ENCODE data around the gene AMZ2. TPM values are rescaled to one million over a fixed set of nuclear protein-coding genes. Genes with fewer than 3 reads are reported as not detected.
A peak's percentile ranks its signal among the peaks of the same experiment; 100 is the strongest.
"Not testable (repeated sequence)": the region's sequence is repeated elsewhere in the genome, so short reads cannot be mapped to it uniquely, and the experiment has no call there.

AMZ2 gene
- total and polyA plus RNA-seq, 4 donors = 11.6 to 19.6 (median 17.3) TPM

DNA sequence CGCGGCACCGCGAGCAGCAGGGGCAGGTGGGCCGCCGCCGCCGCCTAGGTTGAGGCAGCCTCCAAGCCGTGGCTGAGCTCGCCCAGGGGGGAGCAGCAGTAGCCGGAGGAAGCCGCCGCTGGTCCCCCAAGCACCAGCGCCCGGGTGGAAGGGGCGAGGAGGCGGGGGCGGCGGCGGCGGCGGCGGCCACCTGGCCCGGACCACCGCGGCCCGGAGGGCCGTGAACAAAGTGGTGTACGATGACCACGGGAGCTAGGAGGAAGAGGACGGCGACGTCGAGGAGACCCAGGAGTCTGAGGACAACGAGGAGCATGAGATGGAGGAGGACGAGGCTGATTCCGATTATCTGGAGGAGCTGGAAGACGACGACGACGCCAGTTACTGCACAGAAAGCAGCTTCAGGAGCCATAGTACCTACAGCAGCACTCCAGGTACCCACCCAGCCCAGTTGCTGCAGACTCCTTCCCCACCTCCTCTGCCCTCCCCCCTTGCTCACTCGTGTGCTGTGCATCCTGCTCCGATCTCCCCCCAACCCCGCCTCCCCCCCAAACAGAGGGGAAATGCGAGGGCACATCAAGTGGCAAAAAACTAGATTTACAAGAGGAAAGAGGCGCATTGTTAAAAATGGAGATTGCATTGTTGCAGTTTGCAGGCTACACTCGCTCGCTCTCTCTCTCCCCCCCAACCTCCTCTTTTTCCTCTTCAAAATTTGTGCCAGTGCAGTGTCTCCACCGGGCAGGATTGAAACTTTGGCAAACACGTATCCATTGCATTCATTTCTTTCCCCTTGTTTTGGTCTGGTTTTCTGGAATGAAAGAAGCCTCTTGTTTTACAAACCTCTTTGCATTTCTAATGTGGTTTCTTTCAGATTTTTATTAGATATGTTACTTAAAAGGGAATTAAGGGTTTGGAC lies 41.8 kb upstream of the AMZ2 start:
- H3K9ac ChIP-seq (ENCODE audit: low read depth in 1 of 2, low read length in 2 of 2) = peak overlapping the region; percentile 17 to 45
- WGBS = 4% methylated on average over 50 of the region's 50 CpGs
- peak overlapping the region; percentile 65 to 83 (median 66) for H3K4me3 ChIP-seq (ENCODE audit: low read depth in 1 of 3, low read length in 3 of 3)
- H3K27me3 ChIP-seq (ENCODE audit: control insufficient read depth in 4 of 4, insufficient read depth in 4 of 4, low read length in 3 of 4) = no peaks in the 10 kb centered on the region
- H3K4me1 ChIP-seq (ENCODE audit: control insufficient read depth in 4 of 4, insufficient read depth in 4 of 4, low read length in 3 of 4) = peaks cover 3 to 10% (median 7%) of the 10 kb centered on the region in 4 donors
- TF ChIP-seq EGR1 (IDR thresholded peaks at IDR 0.05; ENCODE audit: low read depth in 2 of 2) = no peak
- TF ChIP-seq HNF4G (IDR thresholded peaks at IDR 0.05) = no peak
- TF ChIP-seq FOXA1 (IDR thresholded peaks at IDR 0.05) = no peak
- TF ChIP-seq GABPA (IDR thresholded peaks at IDR 0.05 in 1 of 2, conservative IDR thresholded peaks at IDR 0.05 in 1 of 2) = no peak
- TF ChIP-seq SP1 (IDR thresholded peaks at IDR 0.05) = no peak
- no peak for TF ChIP-seq NR2F2 (IDR thresholded peaks at IDR 0.05)
- no peak for TF ChIP-seq YY1 (IDR thresholded peaks at IDR 0.05)
- TF ChIP-seq, protein P1, sequence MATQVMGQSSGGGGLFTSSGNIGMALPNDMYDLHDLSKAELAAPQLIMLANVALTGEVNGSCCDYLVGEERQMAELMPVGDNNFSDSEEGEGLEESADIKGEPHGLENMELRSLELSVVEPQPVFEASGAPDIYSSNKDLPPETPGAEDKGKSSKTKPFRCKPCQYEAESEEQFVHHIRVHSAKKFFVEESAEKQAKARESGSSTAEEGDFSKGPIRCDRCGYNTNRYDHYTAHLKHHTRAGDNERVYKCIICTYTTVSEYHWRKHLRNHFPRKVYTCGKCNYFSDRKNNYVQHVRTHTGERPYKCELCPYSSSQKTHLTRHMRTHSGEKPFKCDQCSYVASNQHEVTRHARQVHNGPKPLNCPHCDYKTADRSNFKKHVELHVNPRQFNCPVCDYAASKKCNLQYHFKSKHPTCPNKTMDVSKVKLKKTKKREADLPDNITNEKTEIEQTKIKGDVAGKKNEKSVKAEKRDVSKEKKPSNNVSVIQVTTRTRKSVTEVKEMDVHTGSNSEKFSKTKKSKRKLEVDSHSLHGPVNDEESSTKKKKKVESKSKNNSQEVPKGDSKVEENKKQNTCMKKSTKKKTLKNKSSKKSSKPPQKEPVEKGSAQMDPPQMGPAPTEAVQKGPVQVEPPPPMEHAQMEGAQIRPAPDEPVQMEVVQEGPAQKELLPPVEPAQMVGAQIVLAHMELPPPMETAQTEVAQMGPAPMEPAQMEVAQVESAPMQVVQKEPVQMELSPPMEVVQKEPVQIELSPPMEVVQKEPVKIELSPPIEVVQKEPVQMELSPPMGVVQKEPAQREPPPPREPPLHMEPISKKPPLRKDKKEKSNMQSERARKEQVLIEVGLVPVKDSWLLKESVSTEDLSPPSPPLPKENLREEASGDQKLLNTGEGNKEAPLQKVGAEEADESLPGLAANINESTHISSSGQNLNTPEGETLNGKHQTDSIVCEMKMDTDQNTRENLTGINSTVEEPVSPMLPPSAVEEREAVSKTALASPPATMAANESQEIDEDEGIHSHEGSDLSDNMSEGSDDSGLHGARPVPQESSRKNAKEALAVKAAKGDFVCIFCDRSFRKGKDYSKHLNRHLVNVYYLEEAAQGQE (IDR thresholded peaks at IDR 0.05) = no peak
- H3K36me3 ChIP-seq (ENCODE audit: control insufficient read depth in 4 of 4, insufficient read depth in 3 of 4, low read depth in 1 of 4, low read length in 3 of 4) = peaks cover 0 to 2% (median 0%) of the 10 kb centered on the region in 4 donors
- no peak for DNase-seq (ENCODE audit: low spot score)
- no peaks in the 10 kb centered on the region for H3K9me3 ChIP-seq (ENCODE audit: control insufficient read depth in 4 of 4, low read length in 3 of 4)
- peak overlapping the region; percentile 77 to 78 for H3K27ac ChIP-seq (ENCODE audit: low read depth in 1 of 2, low read length in 2 of 2)

- Histone ChIP-seq H3K4me3 (ENCODE audit: low read depth in 1 of 3, low read length in 3 of 3) (no peak overlapping the region), H3K9ac (ENCODE audit: low read depth in 1 of 2, low read length in 2 of 2) (no peak overlapping the region), H3K36me3 (ENCODE audit: control insufficient read depth in 4 of 4, insufficient read depth in 3 of 4, low read depth in 1 of 4, low read length in 3 of 4) (peaks cover 0 to 2% (median 0%) of the 10 kb centered on the region in 4 donors), H3K4me1 (ENCODE audit: control insufficient read depth in 4 of 4, insufficient read depth in 4 of 4, low read length in 3 of 4) (peaks cover 3 to 10% (median 7%) of the 10 kb centered on the region in 4 donors), H3K27ac (ENCODE audit: low read depth in 1 of 2, low read length in 2 of 2) (no peak overlapping the region), H3K9me3 (ENCODE audit: control insufficient read depth in 4 of 4, low read length in 3 of 4) (no peaks in the 10 kb centered on the region), H3K27me3 (ENCODE audit: control insufficient read depth in 4 of 4, insufficient read depth in 4 of 4, low read length in 3 of 4) (no peaks in the 10 kb centered on the region)
- 97% methylated on average over 37 of the region's 37 CpGs for WGBS
- TF ChIP-seq YY1 (IDR thresholded peaks at IDR 0.05) = no peak
- no peak for TF ChIP-seq HNF4G (IDR thresholded peaks at IDR 0.05)
- TF ChIP-seq GABPA (IDR thresholded peaks at IDR 0.05 in 1 of 2, conservative IDR thresholded peaks at IDR 0.05 in 1 of 2) = no peak
- TF ChIP-seq, protein P2, sequence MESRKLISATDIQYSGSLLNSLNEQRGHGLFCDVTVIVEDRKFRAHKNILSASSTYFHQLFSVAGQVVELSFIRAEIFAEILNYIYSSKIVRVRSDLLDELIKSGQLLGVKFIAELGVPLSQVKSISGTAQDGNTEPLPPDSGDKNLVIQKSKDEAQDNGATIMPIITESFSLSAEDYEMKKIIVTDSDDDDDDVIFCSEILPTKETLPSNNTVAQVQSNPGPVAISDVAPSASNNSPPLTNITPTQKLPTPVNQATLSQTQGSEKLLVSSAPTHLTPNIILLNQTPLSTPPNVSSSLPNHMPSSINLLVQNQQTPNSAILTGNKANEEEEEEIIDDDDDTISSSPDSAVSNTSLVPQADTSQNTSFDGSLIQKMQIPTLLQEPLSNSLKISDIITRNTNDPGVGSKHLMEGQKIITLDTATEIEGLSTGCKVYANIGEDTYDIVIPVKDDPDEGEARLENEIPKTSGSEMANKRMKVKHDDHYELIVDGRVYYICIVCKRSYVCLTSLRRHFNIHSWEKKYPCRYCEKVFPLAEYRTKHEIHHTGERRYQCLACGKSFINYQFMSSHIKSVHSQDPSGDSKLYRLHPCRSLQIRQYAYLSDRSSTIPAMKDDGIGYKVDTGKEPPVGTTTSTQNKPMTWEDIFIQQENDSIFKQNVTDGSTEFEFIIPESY (IDR thresholded peaks at IDR 0.05) = no peak
- no peak for TF ChIP-seq RAD21 (IDR thresholded peaks at IDR 0.05)
- no peak for DNase-seq (ENCODE audit: low spot score)
Observed at GRCh38 chr17:68207651-68208253, 40.1 kb upstream of the AMZ2 start.

DNA sequence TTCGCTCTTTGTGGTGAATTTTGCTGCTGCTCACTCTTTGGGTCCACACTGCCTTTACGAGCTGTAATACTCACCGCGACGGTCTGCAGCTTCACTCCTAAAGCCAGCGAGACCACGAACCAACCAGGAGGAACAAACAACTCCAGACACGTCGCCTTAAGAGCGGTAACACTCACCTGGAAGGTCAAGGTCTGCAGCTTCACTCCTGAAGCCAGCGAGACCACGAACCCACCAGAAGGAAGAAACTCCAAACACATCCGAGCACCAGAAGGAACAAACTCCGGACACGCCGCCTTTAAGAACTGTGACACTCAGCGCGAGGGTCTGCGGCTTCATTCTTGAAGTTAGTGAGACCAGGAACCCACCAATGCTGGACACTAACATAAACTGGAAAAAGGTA lies 39.2 kb upstream of the AMZ2 start:
- not testable (repeated sequence) for DNase-seq (ENCODE audit: low spot score); H3K27me3 ChIP-seq (ENCODE audit: control insufficient read depth in 4 of 4, insufficient read depth in 4 of 4, low read length in 3 of 4); H3K9me3 ChIP-seq (ENCODE audit: control insufficient read depth in 4 of 4, low read length in 3 of 4); H3K9ac ChIP-seq (ENCODE audit: low read depth in 1 of 2, low read length in 2 of 2); H3K27ac ChIP-seq (ENCODE audit: low read depth in 1 of 2, low read length in 2 of 2); H3K36me3 ChIP-seq (ENCODE audit: control insufficient read depth in 4 of 4, insufficient read depth in 3 of 4, low read depth in 1 of 4, low read length in 3 of 4); H3K4me3 ChIP-seq (ENCODE audit: low read depth in 1 of 3, low read length in 3 of 3); H3K4me1 ChIP-seq (ENCODE audit: control insufficient read depth in 4 of 4, insufficient read depth in 4 of 4, low read length in 3 of 4)
- WGBS = 96% methylated on average over 19 of the region's 19 CpGs

GRCh38 chr17:68209191-68209900 lies 38.5 kb upstream of the AMZ2 start:
- H3K27ac ChIP-seq (ENCODE audit: low read depth in 1 of 2, low read length in 2 of 2); H3K4me3 ChIP-seq (ENCODE audit: low read depth in 1 of 3, low read length in 3 of 3); H3K9me3 ChIP-seq (ENCODE audit: control insufficient read depth in 4 of 4, low read length in 3 of 4); H3K36me3 ChIP-seq (ENCODE audit: control insufficient read depth in 4 of 4, insufficient read depth in 3 of 4, low read depth in 1 of 4, low read length in 3 of 4); H3K27me3 ChIP-seq (ENCODE audit: control insufficient read depth in 4 of 4, insufficient read depth in 4 of 4, low read length in 3 of 4); H3K9ac ChIP-seq (ENCODE audit: low read depth in 1 of 2, low read length in 2 of 2); H3K4me1 ChIP-seq (ENCODE audit: control insufficient read depth in 4 of 4, insufficient read depth in 4 of 4, low read length in 3 of 4); DNase-seq (ENCODE audit: low spot score): not testable (repeated sequence)
- 96% methylated on average over 13 of the region's 13 CpGs for WGBS
